ENCODE measurements around the gene SCYL3. TPM values are rescaled to one million over a fixed set of nuclear protein-coding genes. Genes with fewer than 3 reads are reported as not detected.
A peak's percentile ranks its signal among the peaks of the same experiment; 100 is the strongest.
"Not testable (repeated sequence)": the region's sequence is repeated elsewhere in the genome, so short reads cannot be mapped to it uniquely, and the experiment has no call there.

Gene SCYL3
- total RNA-seq, 1 donor from 2014 or later: 10.8 TPM

GRCh38 chr1:169848456-169848855, 45.2 kb downstream of the SCYL3 start:
- H3K27me3 Mint-ChIP-seq: no peaks in the 10 kb centered on the region
- intact Hi-C loops (cut with micrococcal nuclease): no loop called here
- H3K4me1 Mint-ChIP-seq: peaks cover 12% of the 10 kb centered on the region
- no peak overlapping the region for H3K27ac Mint-ChIP-seq
- H3K4me3 Mint-ChIP-seq: no peak overlapping the region
- peaks cover 67% of the 10 kb centered on the region for H3K36me3 Mint-ChIP-seq (ENCODE audit: low read depth)
- DNase-seq: no peak
- no peaks in the 10 kb centered on the region for H3K9me3 Mint-ChIP-seq

DNA sequence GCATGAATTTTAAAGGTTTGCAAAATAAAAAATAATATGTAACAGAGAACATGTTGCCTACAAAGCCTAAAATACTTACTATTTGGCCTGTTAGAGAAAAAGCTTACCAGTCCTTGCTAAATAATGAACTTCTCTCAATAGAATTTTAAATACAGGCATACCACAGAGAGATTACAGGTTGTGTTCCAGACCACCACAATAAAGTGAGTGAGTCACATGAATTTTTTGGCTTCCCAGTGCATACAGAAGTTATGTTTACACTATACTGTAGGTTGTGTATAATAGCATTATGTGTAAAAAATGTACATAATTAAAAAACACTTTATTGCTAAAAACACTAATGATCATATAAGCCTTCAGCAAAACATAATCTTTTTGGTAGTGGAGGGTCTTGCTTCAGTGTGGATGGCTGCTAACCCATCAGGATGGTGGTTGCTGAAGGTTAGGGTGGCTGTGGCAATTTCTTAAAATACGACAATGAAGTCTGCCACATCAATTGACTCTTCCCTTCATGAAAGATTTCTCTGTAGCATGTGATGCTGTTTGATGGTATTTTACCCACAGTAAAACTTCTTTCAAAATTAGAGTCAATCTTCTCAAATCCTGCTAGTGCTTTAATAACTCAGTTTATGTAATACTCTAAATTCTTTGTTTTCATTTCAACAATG, 48.6 kb downstream of the SCYL3 start:
- H3K9me3 Mint-ChIP-seq: peaks cover 10% of the 10 kb centered on the region
- H3K4me1 Mint-ChIP-seq: peaks cover 9% of the 10 kb centered on the region
- no peaks in the 10 kb centered on the region for H3K27me3 Mint-ChIP-seq
- intact Hi-C loops (cut with micrococcal nuclease): no loop called here
- no peak for DNase-seq
- H3K36me3 Mint-ChIP-seq (ENCODE audit: low read depth): peaks cover 66% of the 10 kb centered on the region
- no peak overlapping the region for H3K4me3 Mint-ChIP-seq
- no peak overlapping the region for H3K27ac Mint-ChIP-seq

DNA sequence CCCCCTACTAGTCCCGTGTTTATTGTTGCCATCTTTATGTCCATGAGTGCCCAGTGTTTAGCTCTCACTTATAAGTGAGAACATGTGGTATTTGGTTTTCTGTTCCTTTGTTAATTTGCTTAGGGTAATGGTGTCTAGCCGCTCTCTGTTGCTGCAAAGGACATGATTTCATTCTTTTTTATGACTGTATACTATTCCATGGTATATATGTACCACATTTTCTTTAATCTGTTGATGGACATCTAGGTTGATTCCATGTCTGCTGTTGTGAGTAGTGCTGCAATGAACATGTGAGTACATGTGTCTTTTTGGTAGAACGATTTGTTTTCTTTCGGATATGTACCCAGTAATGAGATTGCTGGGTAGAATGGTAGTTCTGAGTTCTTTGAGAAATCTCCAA, 54.8 kb downstream of the SCYL3 start:
- H3K4me3 Mint-ChIP-seq: no peak overlapping the region
- H3K4me1 Mint-ChIP-seq: peaks cover 3% of the 10 kb centered on the region
- peaks cover 19% of the 10 kb centered on the region for H3K9me3 Mint-ChIP-seq
- intact Hi-C loops (cut with micrococcal nuclease): no loop called here
- no peak overlapping the region for H3K27ac Mint-ChIP-seq
- H3K36me3 Mint-ChIP-seq (ENCODE audit: low read depth): peaks cover 60% of the 10 kb centered on the region
- no peaks in the 10 kb centered on the region for H3K27me3 Mint-ChIP-seq
- no peak for DNase-seq

GRCh38 chr1:169836198-169836597, 57.5 kb downstream of the SCYL3 start:
- no peak for DNase-seq
- no peaks in the 10 kb centered on the region for H3K4me1 Mint-ChIP-seq
- intact Hi-C loops (cut with micrococcal nuclease): no loop called here
- H3K4me3 Mint-ChIP-seq: no peak overlapping the region
- H3K27ac Mint-ChIP-seq: no peak overlapping the region
- H3K27me3 Mint-ChIP-seq: no peaks in the 10 kb centered on the region
- H3K9me3 Mint-ChIP-seq: peaks cover 17% of the 10 kb centered on the region
- H3K36me3 Mint-ChIP-seq (ENCODE audit: low read depth): peaks cover 58% of the 10 kb centered on the region

DNA sequence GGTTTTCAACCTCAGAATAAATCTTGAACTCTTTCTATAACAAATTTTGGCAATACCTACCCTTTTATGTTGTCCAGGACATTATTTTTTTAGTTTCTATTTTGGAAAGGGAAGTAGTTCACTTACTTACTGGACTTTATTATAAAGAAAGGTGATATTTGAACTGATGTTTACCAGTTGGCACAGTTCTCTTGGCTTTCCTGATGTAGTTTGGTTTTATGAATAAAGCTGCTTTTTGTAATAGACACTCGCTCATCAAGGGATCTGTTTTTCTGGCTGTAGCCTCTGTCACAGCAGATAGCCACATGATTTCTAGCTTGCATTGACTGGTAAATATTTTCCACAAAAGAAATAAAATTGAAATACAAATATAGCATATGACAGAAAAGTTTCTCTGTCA, 58.0 kb downstream of the SCYL3 start:
- H3K4me3 Mint-ChIP-seq: no peak overlapping the region
- no peaks in the 10 kb centered on the region for H3K27me3 Mint-ChIP-seq
- DNase-seq: no peak
- H3K4me1 Mint-ChIP-seq: no peaks in the 10 kb centered on the region
- H3K36me3 Mint-ChIP-seq (ENCODE audit: low read depth): peaks cover 57% of the 10 kb centered on the region
- intact Hi-C loops (cut with micrococcal nuclease): no loop called here
- peaks cover 12% of the 10 kb centered on the region for H3K9me3 Mint-ChIP-seq
- no peak overlapping the region for H3K27ac Mint-ChIP-seq

GRCh38 chr1:169834869-169835268, 58.8 kb downstream of the SCYL3 start:
- no peaks in the 10 kb centered on the region for H3K27me3 Mint-ChIP-seq
- no peaks in the 10 kb centered on the region for H3K4me1 Mint-ChIP-seq
- H3K9me3 Mint-ChIP-seq: peaks cover 8% of the 10 kb centered on the region
- no peak overlapping the region for H3K4me3 Mint-ChIP-seq
- H3K27ac Mint-ChIP-seq: peak overlapping the region; percentile 10
- DNase-seq: no peak
- intact Hi-C loops (cut with micrococcal nuclease): no loop called here
- peaks cover 52% of the 10 kb centered on the region for H3K36me3 Mint-ChIP-seq (ENCODE audit: low read depth)

DNA sequence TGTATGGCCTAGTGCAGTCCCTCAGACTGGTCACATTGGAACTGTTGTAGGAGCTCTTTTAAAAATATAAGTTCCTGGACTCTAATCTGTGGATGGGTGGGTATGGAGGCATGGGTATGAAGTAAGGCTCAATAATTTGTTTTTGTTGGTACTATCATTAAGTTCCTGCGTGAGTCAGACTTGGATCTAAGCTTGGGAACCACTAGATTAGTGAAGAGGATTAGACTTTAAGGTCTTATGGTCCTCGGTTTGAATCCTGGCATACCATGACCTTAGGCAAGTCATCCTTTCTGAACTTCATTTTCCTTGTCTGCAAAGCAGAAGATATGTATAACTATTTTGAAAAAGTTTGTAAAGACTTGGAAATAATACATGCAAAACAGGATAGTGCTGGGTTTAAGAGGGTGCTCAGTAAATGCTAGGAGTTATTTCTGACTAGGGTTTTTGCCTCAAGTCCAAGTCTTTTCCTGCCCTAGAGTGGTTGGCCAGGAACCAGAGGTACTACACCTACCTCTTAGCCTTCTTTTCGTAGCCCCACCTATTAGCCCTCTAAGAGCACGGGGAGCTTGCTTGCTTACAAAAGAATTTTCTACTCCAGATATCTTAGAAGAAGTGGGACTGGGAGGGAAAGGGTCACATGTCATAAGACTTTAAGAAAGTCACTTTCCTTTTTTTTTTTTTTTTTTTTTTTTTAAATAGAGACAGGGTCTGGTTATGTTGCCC, 60.4 kb downstream of the SCYL3 start:
- intact Hi-C loops (cut with micrococcal nuclease): no loop called here
- Mint-ChIP-seq H3K36me3 (ENCODE audit: low read depth) (peaks cover 43% of the 10 kb centered on the region), H3K4me1 (no peaks in the 10 kb centered on the region), H3K9me3 (no peaks in the 10 kb centered on the region), H3K27ac (no peak overlapping the region), H3K27me3 (no peaks in the 10 kb centered on the region), H3K4me3 (no peak overlapping the region)
- no peak for DNase-seq

GRCh38 chr1:169829671-169830070, 64.0 kb downstream of the SCYL3 start:
- no peak overlapping the region for H3K4me3 Mint-ChIP-seq

DNA sequence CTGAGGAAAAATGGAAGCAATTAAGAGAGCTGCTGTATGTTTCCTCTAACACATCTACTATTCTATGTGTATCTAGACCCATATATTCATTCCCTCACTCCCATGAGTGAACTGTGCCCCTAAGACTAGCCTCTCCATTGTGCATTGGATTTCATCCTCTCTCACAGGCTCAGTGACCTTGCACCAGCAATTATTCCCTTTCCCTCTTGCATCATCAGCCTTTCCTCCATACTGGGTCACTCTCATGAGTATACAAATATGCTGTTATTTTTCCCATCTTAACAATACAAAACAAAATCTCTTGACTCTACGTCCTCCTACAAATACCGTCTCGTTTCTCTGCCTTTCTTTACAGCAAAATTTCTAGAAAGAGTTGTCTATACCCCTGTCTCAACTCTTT, 69.5 kb downstream of the SCYL3 start:
- Mint-ChIP-seq H3K4me1 (peaks cover 6% of the 10 kb centered on the region), H3K9me3 (no peaks in the 10 kb centered on the region), H3K27me3 (no peaks in the 10 kb centered on the region), H3K27ac (no peak overlapping the region), H3K4me3 (no peak overlapping the region), H3K36me3 (ENCODE audit: low read depth) (peaks cover 30% of the 10 kb centered on the region)
- DNase-seq: no peak
- intact Hi-C loops (cut with micrococcal nuclease): no loop called here

More at GRCh38 chr1:169829671-169830070, 64.0 kb downstream of the SCYL3 start:
- Mint-ChIP-seq H3K27me3 (no peaks in the 10 kb centered on the region), H3K27ac (no peak overlapping the region), H3K4me1 (no peaks in the 10 kb centered on the region), H3K36me3 (ENCODE audit: low read depth) (peaks cover 39% of the 10 kb centered on the region), H3K9me3 (no peaks in the 10 kb centered on the region)
- no peak for DNase-seq
- intact Hi-C loops (cut with micrococcal nuclease): no loop called here

GRCh38 chr1:169821500-169821899, 72.2 kb downstream of the SCYL3 start:
- Mint-ChIP-seq H3K27me3 (no peaks in the 10 kb centered on the region), H3K4me3 (no peak overlapping the region), H3K27ac (no peak overlapping the region), H3K36me3 (ENCODE audit: low read depth) (peaks cover 30% of the 10 kb centered on the region), H3K4me1 (peaks cover 7% of the 10 kb centered on the region), H3K9me3 (no peaks in the 10 kb centered on the region)
- intact Hi-C loops (cut with micrococcal nuclease): no loop called here
- no peak for DNase-seq

- Mint-ChIP-seq H3K4me3 (no peak overlapping the region), H3K27me3 (no peaks in the 10 kb centered on the region), H3K36me3 (ENCODE audit: low read depth) (peaks cover 37% of the 10 kb centered on the region), H3K27ac (no peak overlapping the region), H3K9me3 (peaks cover 4% of the 10 kb centered on the region), H3K4me1 (peaks cover 5% of the 10 kb centered on the region)
- intact Hi-C loops (cut with micrococcal nuclease): no loop called here
- no peak for DNase-seq
Measured at GRCh38 chr1:169816617-169817016, 77.1 kb downstream of the SCYL3 start.

- Mint-ChIP-seq H3K27me3 (no peaks in the 10 kb centered on the region), H3K36me3 (ENCODE audit: low read depth) (peaks cover 38% of the 10 kb centered on the region), H3K4me1 (peaks cover 7% of the 10 kb centered on the region), H3K4me3 (no peak overlapping the region), H3K27ac (no peak overlapping the region), H3K9me3 (peaks cover 4% of the 10 kb centered on the region)
- no peak for DNase-seq
- intact Hi-C loops (cut with micrococcal nuclease): no loop called here
Measured at GRCh38 chr1:169814265-169814664, 79.4 kb downstream of the SCYL3 start.

DNA sequence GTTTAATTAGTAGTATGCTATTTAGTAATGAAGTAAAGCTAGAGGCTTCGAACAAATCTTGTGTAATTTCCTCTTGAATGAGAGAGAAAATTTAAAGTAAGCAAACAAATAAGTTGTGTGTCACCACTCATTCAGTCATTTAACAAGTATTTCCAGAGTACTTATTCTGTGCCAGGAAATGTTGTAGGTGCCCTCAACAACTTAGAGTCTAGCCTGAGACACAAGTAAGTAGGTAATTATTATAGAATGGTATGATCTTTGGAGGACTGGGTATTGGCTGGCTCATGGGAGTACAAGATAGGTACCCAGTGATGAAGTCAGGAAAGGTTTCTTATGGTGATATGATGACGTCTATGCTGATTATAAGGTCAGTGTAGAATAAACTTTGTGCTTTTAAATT, 81.6 kb downstream of the SCYL3 start:
- DNase-seq: no peak
- intact Hi-C loops (cut with micrococcal nuclease): no loop called here
- H3K36me3 Mint-ChIP-seq (ENCODE audit: low read depth): peaks cover 39% of the 10 kb centered on the region
- H3K27me3 Mint-ChIP-seq: no peaks in the 10 kb centered on the region
- peaks cover 4% of the 10 kb centered on the region for H3K9me3 Mint-ChIP-seq
- H3K27ac Mint-ChIP-seq: no peak overlapping the region
- H3K4me3 Mint-ChIP-seq: no peak overlapping the region
- peaks cover 7% of the 10 kb centered on the region for H3K4me1 Mint-ChIP-seq

DNA sequence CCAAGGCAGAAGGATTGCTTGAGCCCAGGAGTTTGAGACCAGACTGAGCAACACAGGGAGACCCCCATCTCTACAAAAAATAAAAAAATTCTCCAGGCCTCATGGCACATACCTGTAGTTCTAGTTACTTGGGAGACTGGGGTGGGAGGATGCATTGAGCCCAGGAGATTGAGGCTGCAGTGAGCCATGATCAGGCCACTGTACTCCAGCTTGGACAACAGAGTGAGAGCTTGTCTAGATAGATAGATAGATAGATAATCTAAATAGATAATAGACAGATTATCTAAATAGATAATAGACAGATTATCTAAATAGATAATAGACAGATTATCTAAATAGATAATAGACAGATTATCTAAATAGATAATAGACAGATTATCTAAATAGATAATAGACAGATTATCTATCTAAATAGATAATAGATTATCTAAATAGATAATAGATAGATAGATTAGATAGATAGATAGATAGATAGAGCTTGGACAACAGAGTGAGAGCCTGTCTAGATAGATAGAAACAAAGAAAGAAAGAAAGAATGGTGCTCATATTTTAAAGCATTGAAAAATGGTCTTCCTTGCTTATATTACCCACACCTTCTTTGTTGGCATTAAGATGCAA, 82.2 kb downstream of the SCYL3 start:
- H3K4me3 Mint-ChIP-seq; H3K4me1 Mint-ChIP-seq; DNase-seq; H3K9me3 Mint-ChIP-seq; intact Hi-C loops (cut with micrococcal nuclease); H3K27ac Mint-ChIP-seq; H3K27me3 Mint-ChIP-seq: not testable (repeated sequence)
- peaks cover 41% of the 10 kb centered on the region for H3K36me3 Mint-ChIP-seq (ENCODE audit: low read depth)
